ENCODE results near the gene ELP5.

ELP5 gene

GRCh38 chr17:7236808-7237207 lies 15.2 kb upstream of the ELP5 start:
- TF ChIP-seq ZNF670 (tag by site-specific recombination; IDR thresholded peaks at IDR 0.05; ENCODE audit: low read depth) (no peak), ZNF624 (tag by site-specific recombination; IDR thresholded peaks at IDR 0.05) (no peak), KLF7 (tag by site-specific recombination; IDR thresholded peaks at IDR 0.05; ENCODE audit: borderline replicate concordance) (no peak), ZNF311 (tag by site-specific recombination; IDR thresholded peaks at IDR 0.05; ENCODE audit: borderline replicate concordance) (no peak), ZNF426 (tag by site-specific recombination; IDR thresholded peaks at IDR 0.05) (no peak), ZNF366 (tag by site-specific recombination; conservative IDR thresholded peaks at IDR 0.05) (no peak)
- ChIA-PET POLR2A (interaction anchor here (0.6 to 14.2 kb wide), 3 partner anchors 15 to 77 kb away, joined by 4 to 284 read pairs (median 4); partner anchors contain the start of genes ACADVL and DLG4), CTCF (interaction anchor here (0.7 to 1.3 kb wide), 3 partner anchors 16 to 1098 kb away, joined by 3 to 6 read pairs (median 4); partner anchors contain the start of genes ACADVL and DLG4)
- Histone ChIP-seq H3K9me3 (ENCODE audit: control insufficient read depth, insufficient read depth, low read depth, low read length) (no peaks in the 10 kb centered on the region), H3K4me1 (ENCODE audit: control insufficient read depth, insufficient read depth, low read length) (peaks cover 10% of the 10 kb centered on the region; the same call in 1 of the 2 replicates), H3K4me3 (ENCODE audit: low read depth, low read length) (no peak overlapping the region; the same call in 1 of the 2 replicates), H3K36me3 (ENCODE audit: control insufficient read depth in 2 of 2, insufficient read depth in 1 of 2, low read length in 2 of 2) (peaks cover 18 to 50% of the 10 kb centered on the region in 2 experiments), H3K27ac (ENCODE audit: extremely low read depth, low read depth, low read length) (peak overlapping the region; percentile 90)

DNA sequence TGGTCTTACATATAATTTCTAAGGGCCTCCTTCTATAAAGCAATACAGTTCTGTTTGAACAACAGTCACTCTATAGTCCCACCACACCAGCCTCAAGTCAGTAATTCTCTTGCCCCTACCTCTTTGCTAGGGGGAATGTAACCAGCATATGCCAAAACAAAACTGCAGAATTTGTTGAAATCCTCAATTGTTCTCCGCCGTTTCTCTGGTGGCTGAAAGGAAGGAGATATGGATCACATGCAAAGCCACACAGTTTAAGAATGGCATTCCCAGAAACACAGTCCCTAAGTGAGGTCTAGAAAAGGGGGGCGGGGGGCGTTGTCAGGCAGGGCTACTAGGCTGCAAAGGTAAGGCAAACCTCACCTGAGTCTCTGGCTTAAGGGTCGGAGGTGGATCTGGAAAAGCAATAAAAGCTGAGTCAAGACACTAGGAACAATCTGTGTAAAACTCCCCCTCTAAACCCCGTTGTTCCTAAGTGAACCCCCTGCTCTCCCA lies 14.7 kb upstream of the ELP5 start:
- ChIA-PET CTCF (interaction anchor here (0.7 to 3.0 kb wide), 3 partner anchors 17 to 1098 kb away, joined by 3 to 12 read pairs (median 6); partner anchors contain the start of genes ACADVL and DLG4), POLR2A (interaction anchor here (0.6 to 14.2 kb wide), 7 partner anchors 13 to 466 kb away, joined by 4 to 284 read pairs (median 7); partner anchors contain the start of genes ACADVL, DLG4, NEURL4 and POLR2A)
- Histone ChIP-seq H3K4me3 (ENCODE audit: low read depth, low read length) (peak overlapping the region; percentile 90), H3K4me1 (ENCODE audit: control insufficient read depth, insufficient read depth, low read length) (peaks cover 10% of the 10 kb centered on the region; the same call in 1 of the 2 replicates), H3K36me3 (ENCODE audit: control insufficient read depth in 2 of 2, insufficient read depth in 1 of 2, low read length in 2 of 2) (peaks cover 18 to 46% of the 10 kb centered on the region in 2 experiments), H3K27ac (ENCODE audit: extremely low read depth, low read depth, low read length) (peak overlapping the region; percentile 90), H3K9me3 (ENCODE audit: control insufficient read depth, insufficient read depth, low read depth, low read length) (no peaks in the 10 kb centered on the region)
- TF ChIP-seq ZFP69B (tag by site-specific recombination; IDR thresholded peaks at IDR 0.05) (no peak), ZNF521 (tag by site-specific recombination; IDR thresholded peaks at IDR 0.05) (no peak), GLIS2 (tag by site-specific recombination; IDR thresholded peaks at IDR 0.05) (peak; percentile 84; the same call in 1 of the 2 replicates), ZBTB48 (tag by site-specific recombination; IDR thresholded peaks at IDR 0.05) (0 out of 2 replicates have a peak, but pooled peaks have one; percentile 41)
- TF ChIP-seq, protein P1, sequence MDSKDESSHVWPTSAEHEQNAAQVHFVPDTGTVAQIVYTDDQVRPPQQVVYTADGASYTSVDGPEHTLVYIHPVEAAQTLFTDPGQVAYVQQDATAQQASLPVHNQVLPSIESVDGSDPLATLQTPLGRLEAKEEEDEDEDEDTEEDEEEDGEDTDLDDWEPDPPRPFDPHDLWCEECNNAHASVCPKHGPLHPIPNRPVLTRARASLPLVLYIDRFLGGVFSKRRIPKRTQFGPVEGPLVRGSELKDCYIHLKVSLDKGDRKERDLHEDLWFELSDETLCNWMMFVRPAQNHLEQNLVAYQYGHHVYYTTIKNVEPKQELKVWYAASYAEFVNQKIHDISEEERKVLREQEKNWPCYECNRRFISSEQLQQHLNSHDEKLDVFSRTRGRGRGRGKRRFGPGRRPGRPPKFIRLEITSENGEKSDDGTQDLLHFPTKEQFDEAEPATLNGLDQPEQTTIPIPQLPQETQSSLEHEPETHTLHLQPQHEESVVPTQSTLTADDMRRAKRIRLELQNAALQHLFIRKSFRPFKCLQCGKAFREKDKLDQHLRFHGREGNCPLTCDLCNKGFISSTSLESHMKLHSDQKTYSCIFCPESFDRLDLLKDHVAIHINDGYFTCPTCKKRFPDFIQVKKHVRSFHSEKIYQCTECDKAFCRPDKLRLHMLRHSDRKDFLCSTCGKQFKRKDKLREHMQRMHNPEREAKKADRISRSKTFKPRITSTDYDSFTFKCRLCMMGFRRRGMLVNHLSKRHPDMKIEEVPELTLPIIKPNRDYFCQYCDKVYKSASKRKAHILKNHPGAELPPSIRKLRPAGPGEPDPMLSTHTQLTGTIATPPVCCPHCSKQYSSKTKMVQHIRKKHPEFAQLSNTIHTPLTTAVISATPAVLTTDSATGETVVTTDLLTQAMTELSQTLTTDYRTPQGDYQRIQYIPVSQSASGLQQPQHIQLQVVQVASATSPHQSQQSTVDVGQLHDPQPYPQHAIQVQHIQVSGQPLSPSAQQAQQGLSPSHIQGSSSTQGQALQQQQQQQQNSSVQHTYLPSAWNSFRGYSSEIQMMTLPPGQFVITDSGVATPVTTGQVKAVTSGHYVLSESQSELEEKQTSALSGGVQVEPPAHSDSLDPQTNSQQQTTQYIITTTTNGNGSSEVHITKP (tag by site-specific recombination; IDR thresholded peaks at IDR 0.05): peak; percentile 98

DNA sequence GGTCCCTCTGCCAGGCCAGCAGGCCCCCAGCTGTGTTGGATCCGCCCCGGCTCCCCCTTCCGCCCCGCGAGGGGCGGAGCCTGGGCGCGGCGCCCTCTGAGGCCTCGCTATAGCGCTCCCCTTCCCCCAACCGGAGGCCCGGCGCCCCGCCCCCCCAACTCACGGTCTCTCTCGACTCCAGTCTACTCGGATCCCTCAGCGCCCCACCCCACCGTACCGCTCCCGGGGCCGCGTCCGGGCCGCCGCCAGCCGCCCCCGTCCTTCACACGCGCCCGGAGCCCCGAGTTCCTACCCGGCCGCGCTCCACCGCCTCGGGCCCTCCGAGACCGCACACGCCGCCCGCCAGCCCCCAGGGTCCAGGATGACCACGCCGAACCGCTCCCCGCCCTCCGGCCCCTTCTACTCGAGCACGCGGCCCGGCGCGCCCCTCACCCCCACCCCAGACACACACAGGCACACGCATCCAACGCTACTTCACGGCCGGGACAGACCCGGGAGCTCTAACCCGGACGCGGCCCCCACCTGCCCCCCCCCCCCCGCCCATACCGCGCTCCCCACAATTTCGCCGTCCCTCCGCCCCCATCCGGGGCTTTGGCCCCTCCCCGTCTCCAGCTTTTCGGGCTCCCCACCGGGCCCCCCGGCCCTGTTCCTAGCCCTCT lies 14.1 kb upstream of the ELP5 start:
- H3K36me3 ChIP-seq (ENCODE audit: control insufficient read depth in 2 of 2, insufficient read depth in 1 of 2, low read length in 2 of 2): peaks cover 18 to 45% of the 10 kb centered on the region in 2 experiments
- POLR2A ChIA-PET: interaction anchor here (0.6 to 14.2 kb wide), 11 partner anchors 12 to 465 kb away, joined by 3 to 284 read pairs (median 6); partner anchors contain the start of genes ACADVL, CTDNEP1, DLG4 and ELP5
- peak overlapping the region; percentile 90 for H3K4me3 ChIP-seq (ENCODE audit: low read depth, low read length)
- peaks cover 10% of the 10 kb centered on the region; the same call in 1 of the 2 replicates for H3K4me1 ChIP-seq (ENCODE audit: control insufficient read depth, insufficient read depth, low read length)
- H3K27ac ChIP-seq (ENCODE audit: extremely low read depth, low read depth, low read length): peak overlapping the region; percentile 90
- no peaks in the 10 kb centered on the region for H3K9me3 ChIP-seq (ENCODE audit: control insufficient read depth, insufficient read depth, low read depth, low read length)
- CTCF ChIA-PET: interaction anchor here (0.9 to 3.0 kb wide), 3 partner anchors 18 to 59 kb away, joined by 3 to 12 read pairs (median 6); partner anchors contain the start of genes ACADVL, DLG4 and SLC2A4
- TF ChIP-seq SP2 (tag by site-specific recombination; IDR thresholded peaks at IDR 0.05): peak; percentile 75
- TF ChIP-seq, protein P2, sequence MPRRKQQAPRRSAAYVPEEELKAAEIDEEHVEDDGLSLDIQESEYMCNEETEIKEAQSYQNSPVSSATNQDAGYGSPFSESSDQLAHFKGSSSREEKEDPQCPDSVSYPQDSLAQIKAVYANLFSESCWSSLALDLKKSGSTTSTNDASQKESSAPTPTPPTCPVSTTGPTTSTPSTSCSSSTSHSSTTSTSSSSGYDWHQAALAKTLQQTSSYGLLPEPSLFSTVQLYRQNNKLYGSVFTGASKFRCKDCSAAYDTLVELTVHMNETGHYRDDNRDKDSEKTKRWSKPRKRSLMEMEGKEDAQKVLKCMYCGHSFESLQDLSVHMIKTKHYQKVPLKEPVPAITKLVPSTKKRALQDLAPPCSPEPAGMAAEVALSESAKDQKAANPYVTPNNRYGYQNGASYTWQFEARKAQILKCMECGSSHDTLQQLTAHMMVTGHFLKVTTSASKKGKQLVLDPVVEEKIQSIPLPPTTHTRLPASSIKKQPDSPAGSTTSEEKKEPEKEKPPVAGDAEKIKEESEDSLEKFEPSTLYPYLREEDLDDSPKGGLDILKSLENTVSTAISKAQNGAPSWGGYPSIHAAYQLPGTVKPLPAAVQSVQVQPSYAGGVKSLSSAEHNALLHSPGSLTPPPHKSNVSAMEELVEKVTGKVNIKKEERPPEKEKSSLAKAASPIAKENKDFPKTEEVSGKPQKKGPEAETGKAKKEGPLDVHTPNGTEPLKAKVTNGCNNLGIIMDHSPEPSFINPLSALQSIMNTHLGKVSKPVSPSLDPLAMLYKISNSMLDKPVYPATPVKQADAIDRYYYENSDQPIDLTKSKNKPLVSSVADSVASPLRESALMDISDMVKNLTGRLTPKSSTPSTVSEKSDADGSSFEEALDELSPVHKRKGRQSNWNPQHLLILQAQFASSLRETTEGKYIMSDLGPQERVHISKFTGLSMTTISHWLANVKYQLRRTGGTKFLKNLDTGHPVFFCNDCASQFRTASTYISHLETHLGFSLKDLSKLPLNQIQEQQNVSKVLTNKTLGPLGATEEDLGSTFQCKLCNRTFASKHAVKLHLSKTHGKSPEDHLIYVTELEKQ (tag by site-specific recombination; IDR thresholded peaks at IDR 0.05; ENCODE audit: borderline replicate concordance): no peak
- TF ChIP-seq ZFP37 (tag by site-specific recombination; IDR thresholded peaks at IDR 0.05): no peak
- peak; percentile 28; the same call in 1 of the 2 replicates for TF ChIP-seq ZIC2 (tag by site-specific recombination; IDR thresholded peaks at IDR 0.05)
- peak; percentile 52 for TF ChIP-seq SP7 (tag by site-specific recombination; IDR thresholded peaks at IDR 0.05)
- peak; percentile 47; the same call in 1 of the 2 replicates for TF ChIP-seq ZBTB20 (tag by site-specific recombination; IDR thresholded peaks at IDR 0.05)
- TF ChIP-seq, protein P3, sequence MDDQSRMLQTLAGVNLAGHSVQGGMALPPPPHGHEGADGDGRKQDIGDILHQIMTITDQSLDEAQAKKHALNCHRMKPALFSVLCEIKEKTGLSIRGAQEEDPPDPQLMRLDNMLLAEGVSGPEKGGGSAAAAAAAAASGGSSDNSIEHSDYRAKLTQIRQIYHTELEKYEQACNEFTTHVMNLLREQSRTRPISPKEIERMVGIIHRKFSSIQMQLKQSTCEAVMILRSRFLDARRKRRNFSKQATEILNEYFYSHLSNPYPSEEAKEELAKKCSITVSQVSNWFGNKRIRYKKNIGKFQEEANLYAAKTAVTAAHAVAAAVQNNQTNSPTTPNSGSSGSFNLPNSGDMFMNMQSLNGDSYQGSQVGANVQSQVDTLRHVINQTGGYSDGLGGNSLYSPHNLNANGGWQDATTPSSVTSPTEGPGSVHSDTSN (CRISPR knock-in tag; IDR thresholded peaks at IDR 0.05): 0 out of 2 replicates have a peak, but pooled peaks have one; percentile 42
- TF ChIP-seq SP3 (tag by site-specific recombination; IDR thresholded peaks at IDR 0.05): peak; percentile 81
- TF ChIP-seq KLF9 (tag by site-specific recombination; IDR thresholded peaks at IDR 0.05; ENCODE audit: low read depth): peak; percentile 72
